HG03045 (cell line): ENCODE data around the gene SPNS3.

Source experiments
- ATAC-seq: cut with Tn5 transposase; IDR thresholded peaks from one replicate; pipeline ENCODE4 v1.9.1; 2021; ENCODE audit warnings: mild to moderate bottlenecking, moderate library complexity; ENCODE audit not compliant: unreplicated experiment

The SPNS3 gene, protein sequence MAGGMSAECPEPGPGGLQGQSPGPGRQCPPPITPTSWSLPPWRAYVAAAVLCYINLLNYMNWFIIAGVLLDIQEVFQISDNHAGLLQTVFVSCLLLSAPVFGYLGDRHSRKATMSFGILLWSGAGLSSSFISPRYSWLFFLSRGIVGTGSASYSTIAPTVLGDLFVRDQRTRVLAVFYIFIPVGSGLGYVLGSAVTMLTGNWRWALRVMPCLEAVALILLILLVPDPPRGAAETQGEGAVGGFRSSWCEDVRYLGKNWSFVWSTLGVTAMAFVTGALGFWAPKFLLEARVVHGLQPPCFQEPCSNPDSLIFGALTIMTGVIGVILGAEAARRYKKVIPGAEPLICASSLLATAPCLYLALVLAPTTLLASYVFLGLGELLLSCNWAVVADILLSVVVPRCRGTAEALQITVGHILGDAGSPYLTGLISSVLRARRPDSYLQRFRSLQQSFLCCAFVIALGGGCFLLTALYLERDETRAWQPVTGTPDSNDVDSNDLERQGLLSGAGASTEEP

GRCh38 chr17:4433515-4434031 is at the start of gene SPNS3:
SPNS3 (plus strand) TSS chr17:4433940; CDS start chr17:4433968, 28 bp downstream.
- no peak for ATAC-seq

DNA sequence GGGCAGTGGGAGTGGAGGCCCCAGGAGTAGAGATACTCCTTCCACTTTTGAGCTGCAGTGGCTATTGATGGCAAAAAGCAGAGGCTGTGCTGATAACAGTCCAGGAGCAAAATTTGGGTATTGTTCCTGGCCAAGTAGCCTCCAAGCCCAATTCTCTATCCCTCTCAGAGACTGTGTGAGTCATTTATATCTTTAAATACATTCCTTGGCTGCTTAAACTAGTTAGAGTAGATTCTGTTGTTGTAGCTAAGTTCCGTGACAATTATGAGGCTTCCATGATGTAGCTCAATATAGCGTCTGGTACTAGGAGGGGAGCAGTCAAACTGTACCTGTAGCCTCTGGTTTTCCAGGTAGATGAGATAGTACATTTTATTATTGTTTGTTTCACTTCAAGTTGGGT is 47.3 kb upstream of the SPNS3 start:
- ATAC-seq = no peak

DNA sequence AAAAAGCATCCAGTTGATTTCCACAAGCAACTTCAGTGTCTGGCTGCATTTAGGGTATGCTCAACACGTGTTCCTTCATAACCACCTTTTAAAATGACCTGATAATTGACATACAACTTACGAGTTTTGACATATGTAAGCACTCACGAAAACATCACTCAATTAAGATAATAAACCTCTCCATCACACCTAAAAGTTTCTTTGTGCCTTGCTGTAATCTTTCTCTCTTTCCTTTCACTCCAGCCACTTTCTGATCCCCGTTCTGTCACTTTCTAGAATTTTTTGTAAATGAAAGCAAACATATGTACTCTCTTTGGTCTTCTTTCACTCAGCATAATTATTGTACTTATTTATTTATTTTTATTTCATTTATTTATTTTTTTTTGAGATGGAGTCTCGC is 46.6 kb upstream of the SPNS3 start:
- ATAC-seq = no peak

DNA sequence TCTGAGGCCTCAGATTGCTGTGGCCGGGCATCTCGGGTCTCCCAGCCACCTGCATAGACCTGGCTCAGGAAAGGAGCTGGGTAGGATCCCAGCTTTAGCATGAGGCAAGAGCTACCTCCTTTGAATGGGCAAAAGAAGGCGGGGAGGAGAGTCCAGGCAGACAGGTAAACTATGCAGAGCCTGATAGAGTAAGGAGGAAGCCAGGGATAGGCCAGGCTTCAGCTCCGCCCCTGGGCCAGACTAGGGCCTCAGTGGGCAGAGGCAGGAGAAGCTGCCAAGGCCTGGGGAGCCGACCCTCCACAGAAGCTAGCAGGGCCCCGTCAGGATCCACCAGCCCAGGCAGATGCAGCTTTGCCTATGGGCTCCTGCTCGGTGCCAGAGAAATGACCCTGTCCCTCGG is 44.7 kb upstream of the SPNS3 start:
- ATAC-seq = no peak

DNA sequence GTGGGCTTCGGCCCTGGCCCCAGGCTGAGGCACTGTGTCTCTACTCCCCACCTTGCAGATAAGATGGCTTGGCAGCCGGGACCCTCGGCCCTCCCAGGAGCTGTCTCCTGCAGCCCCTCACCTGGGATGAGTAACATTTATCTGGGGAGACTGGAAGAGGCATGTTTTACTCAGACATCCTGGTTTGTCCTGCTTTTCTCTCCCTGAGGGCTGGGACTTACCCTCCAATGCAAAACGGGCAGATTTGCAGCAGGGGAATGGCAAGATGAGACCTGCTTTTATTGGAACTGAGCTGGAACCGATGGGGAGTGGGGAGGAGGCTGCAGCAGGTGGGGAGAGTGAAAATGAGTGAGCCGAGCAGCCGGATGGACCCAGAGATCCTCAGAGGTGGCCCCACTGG is 39.9 kb upstream of the SPNS3 start:
- no peak for ATAC-seq

GRCh38 chr17:4394208-4395110 is 39.3 kb upstream of the SPNS3 start:
- no peak for ATAC-seq

GRCh38 chr17:4395111-4395478 is 38.6 kb upstream of the SPNS3 start:
- no peak for ATAC-seq

- no peak for ATAC-seq
These were observed 35.9 kb upstream of the SPNS3 start for GRCh38 chr17:4397840-4398239.

- no peak for ATAC-seq
These were observed 28.6 kb upstream of the SPNS3 start for GRCh38 chr17:4405038-4405669.

DNA sequence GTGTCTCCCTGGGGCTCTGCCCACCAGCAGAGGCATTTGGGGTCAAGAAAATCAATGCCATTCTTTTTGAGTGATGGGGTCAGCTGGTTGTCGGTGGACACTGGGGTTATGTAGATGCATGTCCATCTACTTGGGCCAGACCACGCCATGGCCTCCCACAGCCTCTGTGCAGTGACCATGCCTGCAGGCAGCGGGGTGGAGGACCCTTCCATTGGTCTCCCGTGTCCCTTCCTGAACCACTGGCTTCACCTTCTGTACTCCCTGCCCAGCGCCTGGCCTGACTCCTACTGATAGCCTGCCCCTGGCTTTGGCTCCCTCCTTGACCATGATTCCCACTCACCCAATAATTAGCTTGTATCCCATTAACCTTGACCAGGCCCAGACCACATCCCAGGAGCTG is 28.0 kb upstream of the SPNS3 start:
- ATAC-seq = no peak

DNA sequence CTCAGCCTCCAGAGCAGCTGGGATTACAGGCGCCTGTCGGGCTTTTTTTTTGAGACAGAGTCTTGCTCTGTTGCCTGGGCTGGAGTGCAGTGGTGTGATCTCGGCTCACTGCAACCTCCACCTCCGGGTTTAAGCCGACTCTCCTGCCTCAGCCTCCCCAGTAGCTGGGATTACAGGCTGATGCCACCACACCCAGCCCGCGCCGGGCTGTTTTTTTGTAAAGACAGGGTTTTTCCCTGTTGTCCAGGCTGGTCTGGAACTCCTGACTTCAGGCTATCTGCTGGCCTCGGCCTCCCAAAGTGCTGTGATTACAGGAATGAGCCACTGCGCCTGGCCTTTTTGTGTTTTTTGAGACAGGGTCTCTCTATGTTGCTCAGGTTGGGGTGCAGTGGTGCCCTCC is 27.4 kb upstream of the SPNS3 start:
- no peak for ATAC-seq

DNA sequence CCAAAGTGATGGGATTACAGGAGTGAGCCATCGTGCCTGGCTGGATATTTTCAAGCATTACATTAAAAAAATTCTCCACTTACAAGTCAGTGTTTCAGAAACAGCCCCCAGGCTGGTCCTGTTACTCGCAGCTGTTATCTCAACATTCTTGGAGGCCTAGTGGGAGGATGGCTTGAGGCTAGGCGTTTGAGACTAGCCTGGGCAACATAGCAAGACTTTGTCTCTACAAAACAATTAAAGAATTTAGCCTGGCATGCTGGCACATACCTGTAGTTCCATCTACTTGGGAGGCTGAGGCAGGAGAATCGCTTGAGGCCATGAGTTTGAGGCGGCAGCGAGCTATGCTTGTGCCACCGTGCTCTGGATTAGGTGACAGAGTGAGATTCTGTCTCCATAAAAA is 26.5 kb upstream of the SPNS3 start:
- ATAC-seq = no peak

DNA sequence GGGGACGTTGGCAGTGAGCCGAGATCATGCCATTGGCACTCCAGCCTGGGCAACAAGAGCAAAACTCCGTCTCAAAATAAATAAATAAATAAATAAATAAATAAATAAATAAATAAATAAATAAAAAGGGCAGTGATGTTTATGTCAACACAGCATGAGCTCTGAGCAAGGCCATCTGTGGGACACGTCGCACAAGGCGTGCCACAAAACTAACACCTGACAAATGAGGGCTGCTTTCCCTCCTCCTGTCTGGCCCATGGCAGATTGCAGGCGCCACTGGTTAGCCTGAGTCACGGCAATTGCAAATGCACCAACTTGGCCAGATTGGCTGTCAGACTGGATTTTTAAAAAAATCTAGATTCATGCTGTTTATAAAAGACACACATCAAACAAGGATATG is 25.9 kb upstream of the SPNS3 start:
- no peak for ATAC-seq

GRCh38 chr17:4409659-4410058 is 24.1 kb upstream of the SPNS3 start:
- no peak for ATAC-seq

DNA sequence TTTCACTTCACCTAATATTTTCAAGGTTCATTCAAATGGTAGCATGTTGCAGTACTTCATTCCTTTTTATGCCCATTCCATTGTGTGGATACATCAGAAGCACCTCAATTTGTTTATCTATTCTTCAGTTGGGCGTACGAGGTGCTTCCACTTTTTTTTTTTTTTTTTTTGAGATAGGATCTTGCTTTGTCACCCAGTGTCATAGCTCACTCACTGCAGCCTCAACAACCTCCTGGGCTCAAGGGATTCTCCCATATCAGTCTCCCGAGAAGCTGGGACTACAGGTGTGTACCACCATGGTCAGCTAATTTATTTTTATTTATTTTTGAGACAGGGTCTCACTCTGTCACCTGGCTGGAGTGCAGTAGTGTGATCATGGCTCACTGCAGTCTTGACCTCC is 22.5 kb upstream of the SPNS3 start:
- ATAC-seq = no peak

GRCh38 chr17:4412933-4413831 is 20.6 kb upstream of the SPNS3 start:
- peak; percentile 68 for ATAC-seq

DNA sequence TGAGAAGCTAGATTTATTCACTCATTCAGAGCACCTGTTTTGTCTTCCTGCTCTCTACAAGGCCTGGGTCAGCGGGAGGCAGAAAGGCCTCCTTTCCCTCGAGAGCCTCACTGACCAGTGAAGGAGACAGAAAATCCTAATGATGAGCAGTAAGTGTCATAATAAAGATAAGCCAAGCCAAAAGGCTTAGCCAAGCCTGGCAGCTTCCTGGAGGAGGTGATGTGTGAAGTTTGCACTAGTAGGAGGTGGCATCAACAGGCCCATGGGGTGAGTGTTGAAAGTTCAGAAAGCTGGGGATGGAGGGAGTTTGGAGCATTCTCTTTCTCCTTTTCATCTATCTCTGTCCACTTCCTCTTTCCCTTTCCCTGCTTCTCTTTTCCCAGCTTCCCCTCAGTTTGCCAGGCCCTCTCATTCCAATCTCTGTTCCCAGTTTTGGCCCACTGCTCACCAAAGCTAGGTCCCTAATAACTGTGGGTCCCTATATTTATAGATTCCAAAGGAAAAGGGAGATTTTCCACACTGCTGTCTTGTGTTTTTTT is 16.5 kb upstream of the SPNS3 start:
- ATAC-seq = no peak

DNA sequence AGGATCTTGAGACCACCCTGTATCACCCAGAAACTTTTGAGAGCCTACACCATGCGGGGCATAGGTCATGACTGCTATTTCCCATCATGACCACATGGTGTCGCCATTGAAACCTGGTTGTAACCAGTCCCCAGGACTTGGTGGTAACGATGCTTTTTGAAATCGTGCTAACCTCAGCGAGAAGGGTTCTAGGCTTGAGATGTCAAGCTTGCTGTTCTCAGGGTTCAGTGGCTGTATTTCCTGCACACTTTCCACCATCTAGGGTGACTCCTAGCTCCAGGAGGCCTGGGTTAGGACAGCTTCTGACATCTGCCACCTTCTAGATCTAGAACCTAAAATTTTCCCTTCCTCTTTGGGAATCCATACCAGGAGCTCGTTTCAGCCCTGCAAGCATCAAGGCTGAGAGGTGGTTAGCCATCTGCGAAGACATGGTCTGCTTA is 13.0 kb upstream of the SPNS3 start:
- ATAC-seq = no peak

DNA sequence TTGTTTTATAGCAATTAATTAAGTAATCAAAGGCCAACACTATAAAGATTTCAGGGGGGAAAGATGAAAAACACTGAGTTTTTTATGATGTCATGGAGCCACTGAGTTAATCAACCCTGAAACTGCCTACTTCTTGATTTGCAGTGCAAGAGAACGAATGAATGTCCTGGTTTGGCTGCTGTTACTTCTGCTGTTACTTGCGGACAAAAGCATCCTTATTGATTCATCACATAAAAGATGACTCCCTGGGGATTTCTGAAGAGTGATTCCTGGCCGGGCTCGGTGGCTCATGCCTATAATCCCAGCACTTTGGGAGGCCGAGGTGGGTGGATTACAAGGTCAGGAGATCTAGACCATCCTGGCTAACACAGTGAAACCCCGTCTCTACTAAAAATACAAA is 10.9 kb upstream of the SPNS3 start:
- no peak for ATAC-seq

- no peak for ATAC-seq
These were observed 8.3 kb upstream of the SPNS3 start for GRCh38 chr17:4425398-4425797.
